CD14-positive monocyte (primary cell): ENCODE measurements around the gene N4BP2. TPM values are rescaled to one million over a fixed set of nuclear protein-coding genes. Genes with fewer than 3 reads are reported as not detected.
A peak's percentile ranks its signal among the peaks of the same experiment; 100 is the strongest.

ENCODE experiments used
- DNase-seq, 3 donors: peaks; one replicate each; pipeline ENCODE4 v3.0.0-alpha.2; 2011 to 2022
- H2AFZ ChIP-seq: 2 replicates; pipeline ENCODE4 v1.6.0; 2012; ENCODE audit warnings: mild to moderate bottlenecking, low read depth, low read length, inconsistent platforms; ENCODE audit not compliant: insufficient read depth, poor library complexity, severe bottlenecking
- H3K27ac ChIP-seq, 2 donors: 1 replicate in 1 of 2; 2 replicates in 1 of 2; pipeline ENCODE4 v1.5.1; 2012 to 2013; ENCODE audit warnings: low read length in 2 of 2, control low read depth in 1 of 2, inconsistent platforms in 1 of 2, low read depth in 1 of 2, mild to moderate bottlenecking in 1 of 2
- H3K27me3 ChIP-seq, 2 donors: one replicate each; pipeline versions ENCODE4 v1.6.0 to v1.6.1; 2011 to 2013; ENCODE audit warnings: low read length in 2 of 2; ENCODE audit not compliant: control insufficient read depth in 2 of 2, insufficient read depth in 2 of 2
- H3K36me3 ChIP-seq, 2 donors: replicated peaks in 1 of 2; 1 replicate in 1 of 2; 2 replicates in 1 of 2; pipeline versions ENCODE4 v1.5.1 to v1.6.1; 2012 to 2013; ENCODE audit warnings: low read length in 2 of 2, control low read depth in 1 of 2, inconsistent platforms in 1 of 2, mild to moderate bottlenecking in 1 of 2; ENCODE audit not compliant: insufficient read depth in 2 of 2, control insufficient read depth in 1 of 2
- H3K4me1 ChIP-seq, 2 donors: 1 replicate in 1 of 2; 2 replicates in 1 of 2; pipeline versions ENCODE4 v1.5.1 to v1.6.1; 2012 to 2013; ENCODE audit warnings: low read length in 2 of 2, control low read depth in 1 of 2, inconsistent platforms in 1 of 2, mild to moderate bottlenecking in 1 of 2, moderate library complexity in 1 of 2; ENCODE audit not compliant: insufficient read depth in 2 of 2, control insufficient read depth in 1 of 2
- H3K4me2 ChIP-seq: replicated peaks from 2 replicates; pipeline ENCODE3; 2012; ENCODE audit warnings: low read length, moderate library complexity, mild to moderate bottlenecking; ENCODE audit not compliant: poor library complexity, severe bottlenecking; ENCODE audit errors: extremely low read depth
- H3K4me3 ChIP-seq, 3 experiments: fragments of 200-600 bp in 1 of 3; sonication (generic) in 1 of 3; replicated peaks in 1 of 3; 1 replicate in 2 of 3; 2 replicates in 1 of 3; pipeline ENCODE4 v1.5.1; 2011 to 2013; ENCODE audit warnings: low read length in 3 of 3, mild to moderate bottlenecking in 3 of 3, control low read depth in 2 of 3, low read depth in 2 of 3, inconsistent platforms in 1 of 3, moderate library complexity in 1 of 3
- H3K79me2 ChIP-seq: 2 replicates; pipeline ENCODE4 v1.6.0; 2012; ENCODE audit warnings: mild to moderate bottlenecking, control low read depth, inconsistent platforms, low read length, moderate library complexity; ENCODE audit not compliant: insufficient read depth
- H3K9ac ChIP-seq: 2 replicates; pipeline ENCODE4 v1.6.0; 2017; ENCODE audit warnings: low read length, mild to moderate bottlenecking; ENCODE audit not compliant: insufficient read depth, poor library complexity, severe bottlenecking
- H3K9me3 ChIP-seq, 2 donors: replicated peaks in 1 of 2; 1 replicate in 1 of 2; 2 replicates in 1 of 2; pipeline versions ENCODE4 v1.5.1 to v1.6.1; 2012 to 2013; ENCODE audit warnings: low read length in 2 of 2, control low read depth in 1 of 2; ENCODE audit not compliant: control insufficient read depth in 1 of 2, insufficient read depth in 1 of 2
- H4K20me1 ChIP-seq: 2 replicates; pipeline ENCODE4 v1.6.0; 2012; ENCODE audit warnings: mild to moderate bottlenecking, low read length, control low read depth, moderate library complexity; ENCODE audit not compliant: insufficient read depth
- H3K27ac Mint-ChIP-seq, 7 donors: one replicate each; pipeline ENCODE4 v1.8.0; 2020; ENCODE audit warnings: mild to moderate bottlenecking in 7 of 7, mixed read lengths in 7 of 7, moderate library complexity in 6 of 7, inconsistent platforms in 2 of 7
- H3K27me3 Mint-ChIP-seq, 3 donors: one replicate each; pipeline ENCODE4 v1.8.0; 2021 to 2022; ENCODE audit warnings: low read depth in 3 of 3, mild to moderate bottlenecking in 3 of 3, mixed read lengths in 3 of 3, moderate library complexity in 3 of 3, inconsistent platforms in 1 of 3
- H3K36me3 Mint-ChIP-seq, 2 donors: one replicate each; pipeline ENCODE4 v1.8.0; 2020; ENCODE audit warnings: mixed read lengths in 2 of 2, inconsistent platforms in 1 of 2, mild to moderate bottlenecking in 1 of 2
- H3K4me1 Mint-ChIP-seq: one replicate; pipeline ENCODE4 v1.8.0; 2020; ENCODE audit warnings: mild to moderate bottlenecking, mixed read lengths
- H3K4me3 Mint-ChIP-seq, 2 donors: one replicate each; pipeline ENCODE4 v1.8.0; 2020; ENCODE audit warnings: mild to moderate bottlenecking in 2 of 2, mixed read lengths in 2 of 2, moderate library complexity in 1 of 2
- H3K9me3 Mint-ChIP-seq, 7 donors: one replicate each; pipeline ENCODE4 v1.8.0; 2020 to 2022; ENCODE audit warnings: mixed read lengths in 7 of 7, mild to moderate bottlenecking in 6 of 7, moderate library complexity in 6 of 7, inconsistent platforms in 2 of 7
- WGBS: methylation state at CpG from one replicate; pipeline ENCODE4 v1.1.5; 2013; ENCODE audit warnings: missing lambda C conversion rate; ENCODE audit not compliant: insufficient coverage; 5-methylcytosine and 5-hydroxymethylcytosine counted together
- intact Hi-C, 2 donors: fragments of 100-400 bp; cut with micrococcal nuclease; formaldehyde crosslinking; loops; one replicate each; pipeline versions ENCODE4 v1.15.0 to v1.15.1; 2023
- polyA plus RNA-seq, 3 donors: library from polyadenylated mRNA; depleted of rRNA in 1 of 3; unstranded in 2 of 3; stranded (reverse) in 1 of 3; fragments of 300-500 nt in 2 of 3; fragments of >200 nt in 1 of 3; fragmentation: Illumina TruSeq in 2 of 3; gene quantifications; 1 replicate in 2 of 3; 2 replicates in 1 of 3; pipeline ENCODE4 v1.2.3, GENCODE V29; 2012 to 2021
- TF ChIP-seq, protein P1 (sequence below): fragments of 200-600 bp; IDR thresholded peaks from one replicate; pipeline ENCODE4 v1.8.0; 2022; ENCODE audit warnings: antibody characterized with exemption, mild to moderate bottlenecking

N4BP2 gene
- polyA plus RNA-seq, 3 donors: 3.1 to 8.3 (median 4.8) TPM

GRCh38 chr4:40118861-40119260, 62.2 kb downstream of the N4BP2 start:
- H3K9me3 Mint-ChIP-seq: no peaks in the 10 kb centered on the region
- WGBS: no CpG with 5 or more reads among the region's 1 CpG
- Histone ChIP-seq H3K36me3 (peaks cover 0 to 10% of the 10 kb centered on the region in 2 donors), H3K4me1 (peaks cover 24 to 30% of the 10 kb centered on the region in 2 donors), H3K9ac (no peak overlapping the region), H3K79me2 (no peaks in the 10 kb centered on the region), H3K9me3 (no peaks in the 10 kb centered on the region), H3K27me3 (no peaks in the 10 kb centered on the region), H3K27ac (peak overlapping the region in 1 of 2 donors; percentile 46), H3K4me2 (no peak overlapping the region), H2AFZ (no peak overlapping the region), H3K4me3 (no peak overlapping the region), H4K20me1 (no peaks in the 10 kb centered on the region)
- H3K27ac Mint-ChIP-seq: peak overlapping the region in 5 of 7 donors; percentile 31 to 71 (median 65)
- intact Hi-C loops: no loop called here
- TF ChIP-seq, protein P1, sequence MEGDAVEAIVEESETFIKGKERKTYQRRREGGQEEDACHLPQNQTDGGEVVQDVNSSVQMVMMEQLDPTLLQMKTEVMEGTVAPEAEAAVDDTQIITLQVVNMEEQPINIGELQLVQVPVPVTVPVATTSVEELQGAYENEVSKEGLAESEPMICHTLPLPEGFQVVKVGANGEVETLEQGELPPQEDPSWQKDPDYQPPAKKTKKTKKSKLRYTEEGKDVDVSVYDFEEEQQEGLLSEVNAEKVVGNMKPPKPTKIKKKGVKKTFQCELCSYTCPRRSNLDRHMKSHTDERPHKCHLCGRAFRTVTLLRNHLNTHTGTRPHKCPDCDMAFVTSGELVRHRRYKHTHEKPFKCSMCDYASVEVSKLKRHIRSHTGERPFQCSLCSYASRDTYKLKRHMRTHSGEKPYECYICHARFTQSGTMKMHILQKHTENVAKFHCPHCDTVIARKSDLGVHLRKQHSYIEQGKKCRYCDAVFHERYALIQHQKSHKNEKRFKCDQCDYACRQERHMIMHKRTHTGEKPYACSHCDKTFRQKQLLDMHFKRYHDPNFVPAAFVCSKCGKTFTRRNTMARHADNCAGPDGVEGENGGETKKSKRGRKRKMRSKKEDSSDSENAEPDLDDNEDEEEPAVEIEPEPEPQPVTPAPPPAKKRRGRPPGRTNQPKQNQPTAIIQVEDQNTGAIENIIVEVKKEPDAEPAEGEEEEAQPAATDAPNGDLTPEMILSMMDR: no peak
- no peaks in the 10 kb centered on the region for H3K27me3 Mint-ChIP-seq
- DNase-seq: peak in 2 of 3 donors; percentile 12 to 48
- peaks cover 18 to 22% of the 10 kb centered on the region in 2 donors for H3K36me3 Mint-ChIP-seq
- H3K4me3 Mint-ChIP-seq: no peak overlapping the region
- H3K4me1 Mint-ChIP-seq: peaks cover 30% of the 10 kb centered on the region

GRCh38 chr4:40119344-40119743, 62.7 kb downstream of the N4BP2 start:
- H2AFZ ChIP-seq: no peak overlapping the region
- no peak overlapping the region for H3K4me3 ChIP-seq
- H3K79me2 ChIP-seq: no peaks in the 10 kb centered on the region
- peaks cover 16 to 22% of the 10 kb centered on the region in 2 donors for H3K36me3 Mint-ChIP-seq
- H3K9ac ChIP-seq: no peak overlapping the region
- H3K4me1 ChIP-seq: peaks cover 24 to 30% of the 10 kb centered on the region in 2 donors
- no peak overlapping the region for H3K4me2 ChIP-seq
- peak overlapping the region in 1 of 2 donors; percentile 46 for H3K27ac ChIP-seq
- no peaks in the 10 kb centered on the region for H3K9me3 Mint-ChIP-seq
- no peak for DNase-seq
- H3K4me3 Mint-ChIP-seq: no peak overlapping the region
- peak overlapping the region in 4 of 7 donors; percentile 31 to 69 (median 45) for H3K27ac Mint-ChIP-seq
- no peaks in the 10 kb centered on the region for H4K20me1 ChIP-seq
- no peaks in the 10 kb centered on the region for H3K27me3 ChIP-seq
- H3K27me3 Mint-ChIP-seq: no peaks in the 10 kb centered on the region
- no CpG with 5 or more reads among the region's 3 CpGs for WGBS
- TF ChIP-seq, protein P1: no peak
- intact Hi-C loops: no loop called here
- H3K4me1 Mint-ChIP-seq: peaks cover 26% of the 10 kb centered on the region
- no peaks in the 10 kb centered on the region for H3K9me3 ChIP-seq
- peaks cover 0 to 7% of the 10 kb centered on the region in 2 donors for H3K36me3 ChIP-seq
